Left lobe of liver (tissue), 2 donors: ENCODE measurements around the gene ASTN2. TPM values are rescaled to one million over a fixed set of nuclear protein-coding genes. Genes with fewer than 3 reads are reported as not detected.

Experiments
- ATAC-seq: fragments of 200-7000 bp; cut with Tn5 transposase; one replicate; pipeline ENCODE4 v1.9.1; 2020; ENCODE audit warnings: mild to moderate bottlenecking, moderate library complexity
- DNase-seq: peaks from one replicate; pipeline ENCODE4 v3.0.0-alpha.2; 2020; ENCODE audit warnings: low spot score
- total RNA-seq: library from RNA; stranded (reverse); gene quantifications from one replicate; pipeline ENCODE4 v1.2.1, GENCODE V29; 2021
- donor health status: DM: no; HTN: no; CAD: no; lungs with moderate emphysema.
- donor health status: DM: no; HTN: yes; CAD: no.

ASTN2 gene
- total RNA-seq, 1 donor from 2014 or later: 2.9 TPM

- DNase-seq (no peak), ATAC-seq (no peak)
These were observed 149.6 kb downstream of the ASTN2 start for GRCh38 chr9:117265253-117265652.

- ATAC-seq: no peak
- DNase-seq: no peak
These were observed 156.5 kb downstream of the ASTN2 start for GRCh38 chr9:117258184-117258866.

GRCh38 chr9:117253261-117253660 is 161.6 kb downstream of the ASTN2 start:
- DNase-seq (no peak), ATAC-seq (no peak)

- ATAC-seq (no peak), DNase-seq (no peak)
These were observed 164.1 kb downstream of the ASTN2 start for GRCh38 chr9:117250610-117251215.

GRCh38 chr9:117249799-117250198 is 165.1 kb downstream of the ASTN2 start:
- ATAC-seq (no peak), DNase-seq (no peak)

- DNase-seq (no peak), ATAC-seq (peak; percentile 62)
These were observed 167.6 kb downstream of the ASTN2 start for GRCh38 chr9:117247266-117247665.

- DNase-seq (no peak), ATAC-seq (no peak)
These were observed 169.6 kb downstream of the ASTN2 start for GRCh38 chr9:117245175-117245829.

GRCh38 chr9:117242082-117242481 is 172.8 kb downstream of the ASTN2 start:
- ATAC-seq (no peak), DNase-seq (no peak)

GRCh38 chr9:117239428-117239827 is 175.4 kb downstream of the ASTN2 start:
- ATAC-seq (no peak), DNase-seq (no peak)

GRCh38 chr9:117234103-117234502 is 180.8 kb downstream of the ASTN2 start:
- ATAC-seq (no peak), DNase-seq (no peak)

GRCh38 chr9:117233016-117233415 is 181.8 kb downstream of the ASTN2 start:
- ATAC-seq (no peak), DNase-seq (no peak)

- ATAC-seq: no peak
- DNase-seq: no peak
These were observed 182.6 kb downstream of the ASTN2 start for GRCh38 chr9:117232281-117232680.

GRCh38 chr9:117231012-117231411 is 183.8 kb downstream of the ASTN2 start:
- DNase-seq: no peak
- no peak for ATAC-seq

- DNase-seq: no peak
- no peak for ATAC-seq
These were observed 190.2 kb downstream of the ASTN2 start for GRCh38 chr9:117224695-117225094.

GRCh38 chr9:117218951-117219350 is 195.9 kb downstream of the ASTN2 start:
- DNase-seq: no peak
- ATAC-seq: no peak

- DNase-seq (no peak), ATAC-seq (no peak)
These were observed 200.4 kb downstream of the ASTN2 start for GRCh38 chr9:117214416-117214815.

GRCh38 chr9:117211280-117211679 is 203.6 kb downstream of the ASTN2 start:
- no peak for ATAC-seq
- DNase-seq: no peak

- DNase-seq (no peak), ATAC-seq (no peak)
These were observed 209.1 kb downstream of the ASTN2 start for GRCh38 chr9:117205806-117206205.

GRCh38 chr9:117204971-117205370 is 209.9 kb downstream of the ASTN2 start:
- no peak for ATAC-seq
- no peak for DNase-seq

GRCh38 chr9:117191504-117192261 is 223.2 kb downstream of the ASTN2 start:
- peak; percentile 98 for ATAC-seq
- DNase-seq: no peak

GRCh38 chr9:117189121-117189520 is 225.7 kb downstream of the ASTN2 start:
- no peak for ATAC-seq
- DNase-seq: no peak

GRCh38 chr9:117188394-117188793 is 226.5 kb downstream of the ASTN2 start:
- ATAC-seq (no peak), DNase-seq (no peak)
